Sigmoid colon (tissue), 4 donors: ENCODE measurements around the gene NLGN4Y.

Source experiments
- EP300 ChIP-seq, 4 donors: sonication (generic); formaldehyde crosslinking; IDR thresholded peaks; one replicate each; pipeline ENCODE4 v1.6.1; 2017; ENCODE audit warnings: antibody characterized with exemption in 4 of 4
- POLR2A ChIP-seq, 2 donors: fragments of 450-650 bp; IDR thresholded peaks; one replicate each; pipeline ENCODE4 v1.6.1; 2016; ENCODE audit warnings: antibody characterized with exemption in 2 of 2, mild to moderate bottlenecking in 2 of 2, moderate library complexity in 2 of 2
- POLR2AphosphoS5 ChIP-seq, 4 donors: sonication (generic); formaldehyde crosslinking; IDR thresholded peaks; one replicate each; pipeline ENCODE4 v1.6.1; 2017; ENCODE audit warnings: antibody characterized with exemption in 4 of 4
- TF ChIP-seq, protein P1 (sequence below), 4 experiments: fragments of 450-650 bp in 3 of 4; fragments of 200-600 bp in 1 of 4; IDR thresholded peaks; one replicate each; pipeline ENCODE4 v1.5.1; 2016 to 2019; ENCODE audit warnings: antibody characterized with exemption in 4 of 4, mild to moderate bottlenecking in 3 of 4, moderate library complexity in 2 of 4

DNA sequence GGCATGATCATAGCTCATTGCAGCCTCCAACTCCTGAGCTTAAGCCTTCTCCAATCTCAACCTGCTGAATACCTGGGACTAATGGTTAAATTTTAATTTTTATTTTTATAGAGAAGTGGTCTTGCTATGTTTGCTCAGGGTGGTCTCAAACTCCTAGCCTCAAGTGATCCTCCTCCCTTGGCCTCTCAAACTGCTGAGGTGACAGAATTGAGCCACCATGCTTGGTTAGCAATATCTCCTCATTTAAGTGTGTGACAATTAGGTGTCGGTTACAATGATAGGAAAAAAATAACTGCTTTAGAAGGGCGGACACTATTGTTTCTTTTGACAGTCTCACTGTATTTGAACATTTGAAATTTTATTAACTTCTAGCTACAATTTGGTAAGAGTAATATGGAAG lies 300.3 kb downstream of the NLGN4Y start:
- TF ChIP-seq POLR2A (IDR thresholded peaks at IDR 0.05): no peak
- TF ChIP-seq, protein P1, sequence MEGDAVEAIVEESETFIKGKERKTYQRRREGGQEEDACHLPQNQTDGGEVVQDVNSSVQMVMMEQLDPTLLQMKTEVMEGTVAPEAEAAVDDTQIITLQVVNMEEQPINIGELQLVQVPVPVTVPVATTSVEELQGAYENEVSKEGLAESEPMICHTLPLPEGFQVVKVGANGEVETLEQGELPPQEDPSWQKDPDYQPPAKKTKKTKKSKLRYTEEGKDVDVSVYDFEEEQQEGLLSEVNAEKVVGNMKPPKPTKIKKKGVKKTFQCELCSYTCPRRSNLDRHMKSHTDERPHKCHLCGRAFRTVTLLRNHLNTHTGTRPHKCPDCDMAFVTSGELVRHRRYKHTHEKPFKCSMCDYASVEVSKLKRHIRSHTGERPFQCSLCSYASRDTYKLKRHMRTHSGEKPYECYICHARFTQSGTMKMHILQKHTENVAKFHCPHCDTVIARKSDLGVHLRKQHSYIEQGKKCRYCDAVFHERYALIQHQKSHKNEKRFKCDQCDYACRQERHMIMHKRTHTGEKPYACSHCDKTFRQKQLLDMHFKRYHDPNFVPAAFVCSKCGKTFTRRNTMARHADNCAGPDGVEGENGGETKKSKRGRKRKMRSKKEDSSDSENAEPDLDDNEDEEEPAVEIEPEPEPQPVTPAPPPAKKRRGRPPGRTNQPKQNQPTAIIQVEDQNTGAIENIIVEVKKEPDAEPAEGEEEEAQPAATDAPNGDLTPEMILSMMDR (IDR thresholded peaks at IDR 0.05): no peak
- no peak for TF ChIP-seq POLR2AphosphoS5 (IDR thresholded peaks at IDR 0.05)
- no peak for TF ChIP-seq EP300 (IDR thresholded peaks at IDR 0.05)
